ENCODE data around the gene PCP4.
"Not testable (repeated sequence)": the region's sequence is repeated elsewhere in the genome, so short reads cannot be mapped to it uniquely, and the experiment has no call there.

PCP4 gene

GRCh38 chr21:39863111-39863510 lies 4.1 kb upstream of the PCP4 start:
- DNase-seq (ENCODE audit: low read depth, low spot score): no peak

GRCh38 chr21:39866093-39866492 lies 1.1 kb upstream of the PCP4 start:
- no peak for DNase-seq (ENCODE audit: low read depth, low spot score)

- DNase-seq (ENCODE audit: low read depth, low spot score): no peak
These were observed 2.0 kb downstream of the PCP4 start for GRCh38 chr21:39869141-39869818.

- no peak for DNase-seq (ENCODE audit: low read depth, low spot score)
These were observed 6.4 kb downstream of the PCP4 start for GRCh38 chr21:39873687-39874086.

- no peak for DNase-seq (ENCODE audit: low read depth, low spot score)
These were observed 7.0 kb downstream of the PCP4 start for GRCh38 chr21:39874206-39874605.

GRCh38 chr21:39874759-39875158 lies 7.5 kb downstream of the PCP4 start:
- no peak for DNase-seq (ENCODE audit: low read depth, low spot score)

- no peak for DNase-seq (ENCODE audit: low read depth, low spot score)
These were observed 14.4 kb downstream of the PCP4 start for GRCh38 chr21:39881661-39882060.

GRCh38 chr21:39882151-39882838 lies 15.1 kb downstream of the PCP4 start:
- DNase-seq (ENCODE audit: low read depth, low spot score): no peak

- DNase-seq (ENCODE audit: low read depth, low spot score): no peak
These were observed 15.6 kb downstream of the PCP4 start for GRCh38 chr21:39882839-39883195.

GRCh38 chr21:39885119-39885848 lies 18.0 kb downstream of the PCP4 start:
- no peak for DNase-seq (ENCODE audit: low read depth, low spot score)

GRCh38 chr21:39888848-39889247 lies 21.6 kb downstream of the PCP4 start:
- no peak for DNase-seq (ENCODE audit: low read depth, low spot score)

GRCh38 chr21:39891111-39891510 lies 23.9 kb downstream of the PCP4 start:
- no peak for DNase-seq (ENCODE audit: low read depth, low spot score)

- DNase-seq (ENCODE audit: low read depth, low spot score): not testable (repeated sequence)
These were observed 24.6 kb downstream of the PCP4 start for GRCh38 chr21:39891863-39892262.

- no peak for DNase-seq (ENCODE audit: low read depth, low spot score)
These were observed 33.3 kb downstream of the PCP4 start for GRCh38 chr21:39900491-39900890.

- no peak for DNase-seq (ENCODE audit: low read depth, low spot score)
These were observed 33.7 kb downstream of the PCP4 start for GRCh38 chr21:39900911-39901310.

GRCh38 chr21:39902986-39903385 lies 35.7 kb downstream of the PCP4 start:
- no peak for DNase-seq (ENCODE audit: low read depth, low spot score)

- DNase-seq (ENCODE audit: low read depth, low spot score): no peak
These were observed 37.2 kb downstream of the PCP4 start for GRCh38 chr21:39904457-39904856.

GRCh38 chr21:39908265-39908923 lies 41.2 kb downstream of the PCP4 start:
- DNase-seq (ENCODE audit: low read depth, low spot score): no peak

GRCh38 chr21:39911286-39912199 lies 44.3 kb downstream of the PCP4 start:
- no peak for DNase-seq (ENCODE audit: low read depth, low spot score)

- DNase-seq (ENCODE audit: low read depth, low spot score): no peak
These were observed 46.6 kb downstream of the PCP4 start for GRCh38 chr21:39913706-39914305.

- DNase-seq (ENCODE audit: low read depth, low spot score): no peak
These were observed 48.6 kb downstream of the PCP4 start for GRCh38 chr21:39915881-39916280.

All from brain pericyte (primary cell).